Caki2 (cell line): Measurements from ENCODE around the gene NEDD9. TPM values are rescaled to one million over a fixed set of nuclear protein-coding genes. Genes with fewer than 3 reads are reported as not detected.
A peak's percentile ranks its signal among the peaks of the same experiment; 100 is the strongest.

Source experiments
- DNase-seq: peaks from one replicate; pipeline ENCODE4 v3.0.0-alpha.2; 2015; ENCODE audit warnings: low read depth
- in situ Hi-C: cut with HindIII; loops from 2 replicates; pipeline ENCODE4 v1.10.0; 2016; ENCODE audit warnings: low sequenced_read_pairs, low pct_unique_long_range_greater_than_20kb, mixed read lengths
- total RNA-seq: library from RNA; depleted of rRNA; stranded (reverse); fragments of >200 nt; shearing (Covaris generic); gene quantifications from 2 replicates; pipeline ENCODE4 v1.2.3, GENCODE V29; 2014; ENCODE audit warnings: low replicate concordance; rRNA removed

The NEDD9 gene, protein sequence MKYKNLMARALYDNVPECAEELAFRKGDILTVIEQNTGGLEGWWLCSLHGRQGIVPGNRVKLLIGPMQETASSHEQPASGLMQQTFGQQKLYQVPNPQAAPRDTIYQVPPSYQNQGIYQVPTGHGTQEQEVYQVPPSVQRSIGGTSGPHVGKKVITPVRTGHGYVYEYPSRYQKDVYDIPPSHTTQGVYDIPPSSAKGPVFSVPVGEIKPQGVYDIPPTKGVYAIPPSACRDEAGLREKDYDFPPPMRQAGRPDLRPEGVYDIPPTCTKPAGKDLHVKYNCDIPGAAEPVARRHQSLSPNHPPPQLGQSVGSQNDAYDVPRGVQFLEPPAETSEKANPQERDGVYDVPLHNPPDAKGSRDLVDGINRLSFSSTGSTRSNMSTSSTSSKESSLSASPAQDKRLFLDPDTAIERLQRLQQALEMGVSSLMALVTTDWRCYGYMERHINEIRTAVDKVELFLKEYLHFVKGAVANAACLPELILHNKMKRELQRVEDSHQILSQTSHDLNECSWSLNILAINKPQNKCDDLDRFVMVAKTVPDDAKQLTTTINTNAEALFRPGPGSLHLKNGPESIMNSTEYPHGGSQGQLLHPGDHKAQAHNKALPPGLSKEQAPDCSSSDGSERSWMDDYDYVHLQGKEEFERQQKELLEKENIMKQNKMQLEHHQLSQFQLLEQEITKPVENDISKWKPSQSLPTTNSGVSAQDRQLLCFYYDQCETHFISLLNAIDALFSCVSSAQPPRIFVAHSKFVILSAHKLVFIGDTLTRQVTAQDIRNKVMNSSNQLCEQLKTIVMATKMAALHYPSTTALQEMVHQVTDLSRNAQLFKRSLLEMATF
- 5.2 and 7.9 TPM in 2 replicates for total RNA-seq

DNA sequence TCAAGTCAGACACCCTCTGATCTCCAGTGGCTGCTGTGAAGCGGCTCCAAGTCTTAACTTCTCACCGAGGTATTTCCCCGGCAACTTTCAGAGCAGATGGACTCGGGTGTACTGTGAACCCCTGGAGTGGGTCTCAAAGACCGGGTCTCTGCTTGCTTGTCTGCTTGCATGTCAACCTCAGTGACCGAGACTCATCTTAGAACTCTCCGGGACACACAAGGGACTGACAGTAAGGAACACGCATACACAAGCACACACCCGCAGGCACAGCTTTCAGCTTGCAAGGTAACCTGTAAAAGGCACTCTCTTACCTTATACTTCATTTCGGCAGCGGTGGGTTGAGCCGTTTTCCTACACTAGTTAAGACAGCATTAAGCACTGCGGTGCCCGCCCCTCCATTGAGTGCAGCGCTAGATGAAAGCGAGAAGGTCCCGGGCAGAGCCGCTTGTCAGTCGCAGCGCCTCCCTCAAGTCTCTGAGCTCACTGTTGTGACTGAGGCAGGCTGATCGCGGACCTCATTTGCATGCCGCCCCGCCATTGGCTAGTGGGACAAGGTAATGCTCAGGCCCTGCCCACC, at the start of gene NEDD9:
TSS of gene NEDD9 (minus strand) at position 476 of the 577 bp plus-strand sequence. CDS start at position 323, 153 bp downstream.
- peak; percentile 91 for DNase-seq
- in situ Hi-C loops = no loop called here

DNA sequence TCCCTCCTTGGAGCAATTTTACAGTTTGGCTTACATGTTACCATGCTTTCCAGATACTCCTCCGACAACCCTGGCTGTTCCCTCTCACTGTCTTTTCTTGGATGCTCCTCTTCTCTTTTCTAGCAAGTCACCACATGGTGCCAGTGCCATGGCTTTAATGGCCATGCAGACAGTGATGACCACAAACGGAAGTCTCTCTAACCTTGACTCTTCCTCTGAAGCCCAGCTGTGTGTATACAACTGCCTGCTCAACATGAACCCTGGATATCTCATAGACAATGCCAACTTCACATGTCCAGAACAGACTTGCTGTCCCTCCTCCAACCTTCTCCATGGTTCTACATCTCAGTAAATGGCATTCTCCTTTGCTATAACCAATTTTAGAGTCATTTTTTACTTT, 49.8 kb upstream of the NEDD9 start:
- in situ Hi-C loops = no loop called here
- DNase-seq = no peak

DNA sequence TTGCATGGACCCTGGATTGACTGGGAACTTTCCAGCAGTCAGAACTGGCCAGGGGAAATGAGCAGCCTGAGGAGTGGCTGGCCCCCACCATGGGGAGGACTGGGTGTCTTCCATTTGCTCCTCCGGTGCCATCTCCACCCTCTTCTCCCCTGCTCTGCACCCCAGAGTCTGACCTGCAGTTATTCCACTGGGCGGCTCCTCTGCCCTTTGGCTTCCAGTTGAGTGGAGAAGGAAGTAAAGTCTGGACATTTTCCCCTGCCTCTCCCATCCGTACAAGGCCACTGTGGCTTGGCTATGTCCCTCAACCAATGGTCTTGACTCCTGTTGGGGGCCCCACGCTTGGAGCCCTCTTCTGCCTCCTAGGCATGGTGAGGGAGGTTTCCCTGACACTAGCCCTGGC, 47.9 kb upstream of the NEDD9 start:
- DNase-seq = no peak
- in situ Hi-C loops = no loop called here

DNA sequence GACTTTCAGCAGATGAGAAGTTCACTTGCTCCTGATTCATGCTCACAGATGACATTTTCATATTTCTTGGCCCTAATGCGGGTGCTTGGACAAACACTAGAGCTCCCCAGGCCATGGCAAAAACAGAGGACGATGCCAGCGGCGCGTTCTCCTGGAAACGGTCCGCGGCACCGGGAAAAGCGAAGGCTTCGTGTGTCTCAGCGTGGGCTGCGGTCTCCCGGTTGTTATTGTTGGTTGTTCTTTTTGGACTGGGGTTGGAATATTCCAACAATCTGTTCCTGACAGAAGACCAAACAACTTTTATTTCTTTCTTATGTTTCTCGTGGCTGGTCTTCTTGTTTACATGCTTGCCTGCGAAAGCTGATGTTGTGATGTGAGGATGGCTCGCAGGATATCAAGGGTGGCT, 46.8 kb upstream of the NEDD9 start:
- DNase-seq = no peak
- in situ Hi-C loops = no loop called here

DNA sequence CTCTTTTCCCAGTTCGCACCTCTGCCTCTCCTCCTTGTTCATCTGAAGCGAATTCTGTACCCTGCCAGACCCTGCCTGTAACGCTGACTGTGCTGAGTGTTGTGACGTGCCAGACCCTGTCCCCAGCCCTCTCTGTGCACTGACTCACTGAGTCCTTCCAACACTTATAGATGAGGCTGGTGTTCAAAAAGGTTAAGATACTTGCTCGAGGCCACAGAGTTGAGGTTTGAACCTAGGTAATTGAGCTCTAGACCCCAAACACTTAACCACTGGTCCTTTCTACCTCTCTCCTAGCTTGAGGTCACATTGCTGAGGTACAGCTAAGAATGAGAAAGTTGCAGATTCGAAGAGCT, 45.7 kb upstream of the NEDD9 start:
- in situ Hi-C loops = no loop called here
- DNase-seq = no peak

DNA sequence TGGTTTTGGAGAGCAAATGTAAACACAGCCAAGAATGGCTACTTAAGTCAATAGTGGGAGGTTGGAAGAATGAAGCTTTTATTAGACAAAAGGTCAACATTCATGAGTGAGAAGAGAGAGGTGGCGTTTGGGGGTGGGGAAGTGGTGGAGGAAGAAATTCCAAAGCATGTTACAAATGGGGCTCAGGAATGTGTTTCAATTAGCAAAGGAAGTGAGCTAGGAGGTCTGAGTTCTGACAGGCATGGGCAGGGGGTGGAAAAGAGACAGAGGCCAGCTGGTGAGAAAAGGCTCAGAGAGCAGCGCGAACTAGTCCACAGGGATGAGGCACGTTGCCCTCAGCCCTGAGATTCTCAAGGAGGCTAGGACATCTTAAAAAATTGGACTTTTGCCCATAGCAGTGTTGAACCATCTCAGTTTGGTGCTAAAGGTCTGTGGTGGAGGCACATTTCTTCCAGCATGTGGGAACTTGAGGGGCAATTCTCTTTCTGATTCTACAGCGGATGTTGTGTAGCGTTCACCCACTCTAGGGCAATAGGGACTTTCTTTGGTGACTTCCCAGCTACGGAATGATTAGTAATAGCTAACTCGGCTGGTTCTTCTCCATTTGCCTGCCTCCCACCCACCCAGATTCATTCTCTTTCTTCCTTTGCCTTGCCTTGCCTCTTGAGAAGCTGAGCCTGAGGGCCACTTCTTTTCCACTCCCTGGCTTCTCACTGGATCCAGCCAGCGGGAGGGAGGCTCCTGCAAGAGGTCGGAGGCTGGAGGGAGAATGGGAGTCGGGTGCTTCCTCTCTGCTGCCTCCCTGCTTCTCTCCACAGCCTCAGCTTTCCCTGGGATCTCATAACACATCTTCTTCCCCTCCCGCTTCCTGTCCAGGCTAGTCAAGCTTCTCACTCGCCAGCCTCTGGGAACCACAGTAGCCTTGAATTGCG, 45.1 kb upstream of the NEDD9 start:
- in situ Hi-C loops = no loop called here
- peak; percentile 87 for DNase-seq

DNA sequence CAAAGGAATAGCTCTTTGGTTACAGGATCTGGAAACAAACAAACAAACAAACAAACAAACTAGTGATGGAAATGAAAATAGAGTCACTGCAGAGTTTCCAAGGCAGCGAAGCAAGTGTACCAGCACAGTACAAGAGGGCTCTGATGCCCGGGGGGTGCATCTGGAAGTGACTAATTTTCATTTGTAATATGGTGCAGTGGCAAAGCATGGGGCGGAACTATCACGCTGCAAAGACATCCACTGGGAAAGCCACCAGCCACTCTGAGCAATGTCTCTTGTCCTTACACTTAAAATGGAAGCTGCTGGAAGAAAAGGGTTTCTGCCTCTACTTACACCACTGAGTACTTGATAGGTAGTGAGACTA, 44.4 kb upstream of the NEDD9 start:
- in situ Hi-C loops = no loop called here
- DNase-seq = no peak

DNA sequence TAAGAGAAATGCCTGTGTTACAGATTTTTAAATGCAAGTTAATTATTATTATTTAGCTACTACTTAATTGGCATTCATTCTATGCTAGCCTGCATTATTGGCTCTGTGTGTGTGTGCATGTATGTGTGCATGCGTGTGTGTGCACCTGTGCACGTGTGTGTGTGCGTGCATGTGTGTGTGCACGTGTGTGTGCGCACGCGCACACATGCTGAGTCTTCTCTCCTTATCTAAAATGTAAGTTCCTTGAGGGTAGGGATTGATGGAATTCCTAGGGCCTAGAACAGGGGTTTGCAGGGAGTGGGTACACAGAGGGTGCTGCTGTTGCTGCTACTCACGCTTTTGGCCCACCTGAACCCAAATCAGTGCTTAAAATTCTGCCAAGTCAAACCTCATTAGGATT, 43.8 kb upstream of the NEDD9 start:
- in situ Hi-C loops = no loop called here
- DNase-seq = no peak

DNA sequence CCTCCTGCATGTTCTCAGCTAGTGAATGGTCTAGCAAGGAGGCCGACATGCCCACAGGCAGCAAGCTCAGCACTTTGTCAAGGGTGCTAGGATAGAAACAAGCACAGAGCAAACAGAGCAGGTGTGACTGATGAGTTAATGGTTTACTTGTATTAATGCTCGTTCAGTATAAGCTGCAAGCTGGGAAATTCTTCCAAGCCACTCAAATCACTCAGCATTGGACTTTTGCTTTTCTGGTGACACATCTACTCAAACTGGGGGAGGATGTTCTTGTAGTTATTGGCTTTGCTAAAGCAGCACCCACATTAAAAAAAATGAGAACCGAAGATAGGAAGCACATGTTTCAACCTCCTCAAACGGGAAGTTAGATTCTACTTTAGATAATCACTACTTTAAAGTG, 43.1 kb upstream of the NEDD9 start:
- DNase-seq = peak; percentile 88
- in situ Hi-C loops = no loop called here

DNA sequence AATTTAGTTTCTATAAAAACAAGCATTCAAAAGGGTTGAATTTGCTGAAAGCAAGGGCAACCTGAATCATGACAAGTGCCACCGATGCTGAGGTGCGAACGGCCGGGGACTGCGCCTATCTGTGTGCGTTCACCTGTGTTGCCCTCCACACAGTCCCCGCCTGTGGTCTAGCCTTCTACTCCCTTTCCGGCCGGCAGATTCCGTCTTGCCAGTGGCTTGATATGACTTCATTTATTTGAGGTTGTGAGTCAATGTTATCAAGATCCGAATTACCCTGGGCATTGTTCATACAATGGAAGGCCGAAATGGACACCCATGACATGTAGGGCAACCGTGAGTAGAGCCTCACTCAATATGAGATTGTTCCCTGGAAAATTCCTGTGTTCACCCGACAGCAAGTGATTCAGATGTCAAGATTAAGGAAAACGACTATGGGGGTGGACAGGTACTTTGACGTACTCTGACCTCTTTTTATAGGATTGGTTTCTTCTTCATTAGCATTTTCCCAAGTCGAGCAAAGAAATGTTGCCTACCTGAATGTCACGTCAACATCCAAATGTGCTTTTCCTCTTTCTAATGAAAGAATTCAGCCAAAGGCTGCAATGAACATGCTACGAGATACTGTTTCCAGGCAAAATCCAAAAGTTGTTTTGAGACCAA, 41.1 kb upstream of the NEDD9 start:
- DNase-seq = peak; percentile 77
- in situ Hi-C loops = no loop called here

DNA sequence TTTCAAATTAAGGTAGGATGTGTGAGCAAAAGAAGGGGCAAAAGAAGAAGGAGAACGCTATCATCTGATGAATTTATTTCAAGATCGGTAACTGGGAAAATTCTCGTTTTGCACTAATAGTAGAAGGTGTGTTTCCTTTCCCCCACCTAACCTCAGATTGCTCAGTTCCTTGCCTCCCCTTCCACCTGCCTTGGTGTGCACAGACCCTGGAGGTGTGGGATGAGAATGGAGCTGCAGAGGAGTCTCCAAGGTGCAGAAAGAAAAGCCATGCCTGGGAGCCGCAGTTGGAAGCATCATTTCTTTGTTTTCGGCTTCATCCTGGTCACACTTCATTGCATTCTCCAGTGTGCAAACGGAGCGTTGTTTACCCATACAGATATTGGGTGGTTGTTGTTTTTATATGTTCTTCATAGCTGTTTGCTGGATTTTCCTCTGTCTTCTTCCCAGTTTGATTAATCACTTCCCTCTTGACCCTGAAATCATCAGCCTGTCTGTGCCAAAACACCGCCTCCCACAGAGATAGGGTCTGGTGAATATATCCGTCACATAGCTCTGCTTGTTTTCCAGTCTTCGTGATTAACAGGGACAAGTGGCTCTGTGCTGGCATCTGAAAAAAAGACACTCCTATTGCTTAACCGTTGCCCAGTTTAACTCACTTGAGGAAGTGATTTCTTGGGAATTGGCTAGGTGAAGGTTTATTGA, 40.2 kb upstream of the NEDD9 start:
- DNase-seq = peak; percentile 87
- in situ Hi-C loops = no loop called here

DNA sequence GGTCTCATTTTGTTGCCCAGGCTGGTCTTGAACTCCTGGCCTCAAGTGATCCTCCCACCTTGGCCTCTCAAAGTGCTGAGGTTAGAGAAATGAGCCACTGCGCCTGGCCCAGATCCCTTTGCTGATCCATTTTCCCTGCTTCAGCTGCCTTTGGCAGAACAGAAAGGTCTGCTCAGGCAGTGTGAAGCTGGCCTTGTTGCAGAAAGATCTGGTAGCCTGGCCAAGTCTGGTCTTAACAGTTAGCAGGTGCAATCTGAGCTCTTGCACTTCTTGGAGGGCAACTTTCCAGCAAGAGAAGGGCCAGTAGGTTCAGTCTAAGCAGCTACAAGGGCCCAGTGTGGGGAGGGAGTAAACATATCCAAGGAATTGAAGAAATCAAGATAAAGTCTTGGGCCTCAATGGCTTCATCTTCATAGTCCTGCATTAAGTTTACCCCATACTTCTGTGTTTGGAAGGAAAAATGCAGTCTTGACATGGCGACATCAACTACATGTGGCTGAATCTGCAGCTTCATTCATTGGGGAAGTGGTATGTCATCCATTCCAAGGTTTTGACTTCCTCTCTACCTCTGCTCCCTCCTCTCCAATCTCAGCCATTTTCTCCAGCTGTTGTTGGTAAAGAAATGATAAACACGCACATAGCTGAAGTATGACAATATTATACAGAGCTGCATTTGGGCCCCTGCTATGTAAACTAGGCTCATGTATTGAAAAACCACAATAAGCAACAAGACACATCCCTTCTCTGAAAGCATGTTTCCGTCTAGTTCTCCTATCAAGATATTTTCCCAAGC, 39.0 kb upstream of the NEDD9 start:
- no peak for DNase-seq
- in situ Hi-C loops = no loop called here

DNA sequence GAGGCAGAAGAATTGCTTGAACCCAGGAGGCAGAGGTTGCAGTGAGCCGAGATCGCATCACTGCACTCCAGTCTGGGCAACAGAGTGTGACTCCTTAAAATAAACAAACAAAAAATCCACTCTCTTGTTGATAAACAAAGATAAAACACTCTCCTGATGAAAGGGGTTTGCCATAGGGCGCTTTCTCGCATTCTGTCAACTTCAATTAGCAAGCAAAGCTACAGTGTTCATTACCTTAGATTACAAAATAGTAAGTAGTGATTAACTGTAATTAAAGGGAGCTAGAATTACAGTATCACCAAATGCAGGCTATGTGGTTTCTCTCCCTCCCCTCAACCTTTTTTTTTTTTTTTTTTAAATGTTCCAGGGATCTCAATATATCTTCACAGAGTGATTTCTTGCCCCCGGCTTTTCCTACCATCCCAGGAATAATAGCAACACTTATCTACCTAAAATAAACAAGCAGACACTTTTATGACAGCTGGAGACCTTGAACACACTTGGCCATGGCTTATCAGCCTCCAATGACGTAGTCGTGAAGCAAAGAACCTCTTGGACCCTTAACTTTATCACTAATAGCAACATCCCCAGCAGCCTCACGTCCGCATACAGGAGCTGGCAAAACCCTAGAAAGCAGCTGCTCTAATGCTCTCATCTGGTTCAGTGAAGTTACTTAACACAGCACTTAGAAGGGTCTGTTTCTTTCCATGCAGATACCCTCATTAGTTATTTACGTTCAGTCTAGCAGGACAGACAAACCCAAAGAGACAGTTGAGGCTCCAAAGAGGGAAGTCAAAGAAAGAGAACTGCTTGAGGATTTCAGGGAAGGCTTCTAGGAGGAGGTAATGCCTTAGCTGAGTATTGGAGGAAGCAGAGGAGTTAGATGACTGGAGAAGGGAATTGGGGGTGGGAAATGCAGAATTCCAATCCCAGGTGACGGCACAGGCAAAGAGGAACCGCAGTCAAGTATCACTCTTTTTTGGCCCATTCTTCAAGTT, 37.9 kb upstream of the NEDD9 start:
- peak; percentile 76 for DNase-seq
- in situ Hi-C loops = no loop called here

DNA sequence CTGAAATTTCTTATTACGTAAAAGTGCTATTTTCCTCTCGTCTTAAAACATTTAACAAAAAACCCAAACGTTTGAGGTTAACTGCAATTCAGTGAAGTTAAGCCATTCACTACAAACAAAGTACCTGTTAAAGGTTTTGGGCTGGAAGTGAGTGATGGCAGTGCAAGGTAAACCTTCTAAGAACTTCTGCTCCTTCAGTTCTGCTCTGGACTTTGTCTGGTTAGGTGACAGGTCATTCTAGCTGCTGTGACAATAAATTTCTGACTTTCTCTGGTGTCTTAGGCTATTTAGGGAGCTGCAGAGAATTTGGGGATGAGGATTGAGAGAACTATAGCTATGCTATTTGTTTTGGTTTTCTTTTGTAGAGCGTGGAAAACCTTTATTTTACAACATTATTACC, 36.5 kb upstream of the NEDD9 start:
- in situ Hi-C loops = no loop called here
- DNase-seq = no peak

DNA sequence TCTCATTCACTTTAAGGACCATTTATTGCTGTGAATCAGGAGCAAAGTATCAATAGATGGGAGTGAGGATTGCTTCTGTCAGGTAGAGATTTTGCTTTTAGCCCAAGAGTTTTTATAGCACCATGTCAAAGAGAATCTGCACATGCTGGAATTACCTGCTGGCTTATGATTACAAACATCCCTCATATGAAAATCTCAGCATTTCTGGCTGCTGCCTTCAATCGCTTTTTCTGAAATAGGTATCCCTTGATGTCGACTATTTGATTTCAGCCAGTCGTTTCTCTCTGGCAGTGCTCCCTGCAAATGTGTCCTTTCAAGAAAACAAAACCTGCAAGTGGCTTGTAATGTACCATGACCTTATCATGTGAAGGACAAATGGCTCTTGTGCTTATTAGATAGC, 34.5 kb upstream of the NEDD9 start:
- in situ Hi-C loops = no loop called here
- DNase-seq = no peak
